Activated T-cell treated with anti-CD3 and anti-CD28 coated beads for 4 hours (primary cell): ENCODE measurements around the gene GATAD2A.
A peak's percentile ranks its signal among the peaks of the same experiment; 100 is the strongest.
"Not testable (repeated sequence)": the region's sequence is repeated elsewhere in the genome, so short reads cannot be mapped to it uniquely, and the experiment has no call there.

ENCODE experiments used
- DNase-seq: peaks from one replicate; pipeline ENCODE4 v3.0.0-alpha.2; 2020

The GATAD2A gene

GRCh38 chr19:19447536-19448237, 42.2 kb downstream of the GATAD2A start:
- no peak for DNase-seq

GRCh38 chr19:19448238-19448544, 42.7 kb downstream of the GATAD2A start:
- DNase-seq: no peak

- DNase-seq: no peak
Observed at GRCh38 chr19:19451429-19452242, 46.2 kb downstream of the GATAD2A start.

GRCh38 chr19:19452243-19453124, 47.0 kb downstream of the GATAD2A start:
- no peak for DNase-seq

- no peak for DNase-seq
Observed at GRCh38 chr19:19453125-19453454, 47.6 kb downstream of the GATAD2A start.

GRCh38 chr19:19455166-19455919, 49.9 kb downstream of the GATAD2A start:
- not testable (repeated sequence) for DNase-seq

GRCh38 chr19:19457671-19458070, 52.2 kb downstream of the GATAD2A start:
- DNase-seq: no peak

- no peak for DNase-seq
Observed at GRCh38 chr19:19458110-19458816, 52.8 kb downstream of the GATAD2A start.

GRCh38 chr19:19459073-19459472, 53.6 kb downstream of the GATAD2A start:
- DNase-seq: no peak

- DNase-seq: peak; percentile 44
Observed at GRCh38 chr19:19459707-19460251, 54.3 kb downstream of the GATAD2A start.

GRCh38 chr19:19460258-19460731, 54.8 kb downstream of the GATAD2A start:
- DNase-seq: no peak

GRCh38 chr19:19460761-19461265, 55.3 kb downstream of the GATAD2A start:
- DNase-seq: peak; percentile 49

GRCh38 chr19:19461306-19461670, 55.8 kb downstream of the GATAD2A start:
- DNase-seq: no peak

- DNase-seq: no peak
Observed at GRCh38 chr19:19461671-19462622, 56.5 kb downstream of the GATAD2A start.

GRCh38 chr19:19463348-19464117, 58.1 kb downstream of the GATAD2A start:
- DNase-seq: no peak

- no peak for DNase-seq
Observed at GRCh38 chr19:19464339-19465098, 59.0 kb downstream of the GATAD2A start.

GRCh38 chr19:19465436-19466070, 60.1 kb downstream of the GATAD2A start:
- no peak for DNase-seq

GRCh38 chr19:19466201-19466600, 60.7 kb downstream of the GATAD2A start:
- DNase-seq: no peak
